Adrenal gland (tissue), 12 donors: ENCODE data around the gene KLHL9. TPM values are rescaled to one million over a fixed set of nuclear protein-coding genes. Genes with fewer than 3 reads are reported as not detected.
A peak's percentile ranks its signal among the peaks of the same experiment; 100 is the strongest.

ENCODE experiments used
- DNase-seq, 7 donors: peaks; one replicate each; pipeline ENCODE4 v3.0.0-alpha.2; 2019 to 2020
- H3K27ac ChIP-seq, 5 donors: fragments of 200-600 bp; sonication (generic) in 4 of 5; 1 replicate in 3 of 5; 2 replicates in 2 of 5; pipeline versions ENCODE4 v1.5.1 to v1.8.0; 2016 to 2020; ENCODE audit warnings: mild to moderate bottlenecking in 1 of 5
- H3K27me3 ChIP-seq: fragments of 200-600 bp; 2 replicates; pipeline ENCODE4 v1.8.0; 2021
- H3K36me3 ChIP-seq, 2 donors: fragments of 200-600 bp; replicated peaks in 1 of 2; 1 replicate in 1 of 2; 2 replicates in 1 of 2; pipeline versions ENCODE4 v1.5.1 to v1.8.0; 2018 to 2022
- H3K4me1 ChIP-seq, 2 donors: fragments of 200-600 bp; replicated peaks in 1 of 2; 1 replicate in 1 of 2; 2 replicates in 1 of 2; pipeline versions ENCODE4 v1.5.1 to v1.8.0; 2018 to 2021
- H3K4me3 ChIP-seq, 4 donors: fragments of 200-600 bp; sonication (generic) in 3 of 4; one replicate each; pipeline ENCODE4 v1.5.1; 2016 to 2018
- H3K9me3 ChIP-seq, 3 donors: fragments of 200-600 bp; sonication (generic) in 1 of 3; replicated peaks in 1 of 3; 1 replicate in 2 of 3; 2 replicates in 1 of 3; pipeline versions ENCODE4 v1.5.1 to v1.8.0; 2016 to 2021
- CTCF ChIP-seq, 6 experiments: fragments of 450-650 bp in 4 of 6; fragments of 200-600 bp in 2 of 6; sonication (generic) in 1 of 6; IDR thresholded peaks; 1 replicate in 5 of 6; 2 replicates in 1 of 6; pipeline versions ENCODE4 v1.5.1 to v1.8.0; 2016 to 2021; ENCODE audit warnings: antibody characterized with exemption in 6 of 6, mild to moderate bottlenecking in 2 of 6, moderate library complexity in 1 of 6
- POLR2A ChIP-seq, 2 donors: fragments of 450-650 bp; IDR thresholded peaks; one replicate each; pipeline ENCODE4 v1.6.1; 2017; ENCODE audit warnings: antibody characterized with exemption in 2 of 2, mild to moderate bottlenecking in 2 of 2, moderate library complexity in 1 of 2
- WGBS, 4 donors: extraction: QIAGEN DNeasy Blood & Tissue Kit in 2 of 4; methylation state at CpG; one replicate each; pipeline versions ENCODE4 v1.1.5 to v1.1.7; 2013 to 2017; 5-methylcytosine and 5-hydroxymethylcytosine counted together
- intact Hi-C, 2 donors: fragments of 100-400 bp; cut with DNase I; formaldehyde crosslinking; loops; one replicate each; pipeline versions ENCODE4 v1.14.1 to v1.15.0; 2022 to 2023
- polyA plus RNA-seq, 3 donors: library from polyadenylated mRNA; stranded (reverse); fragments of 200-250 nt in 2 of 3; fragments of 350-450 nt in 1 of 3; fragmentation: Illumina TruSeq in 1 of 3; extraction: RNeasy Lipid Tissue Mini Kit (QIAGEN cat#74804) in 1 of 3; gene quantifications; one replicate each; pipeline ENCODE4 v1.2.3, GENCODE V29; 2013 to 2014
- total RNA-seq, 9 donors: library from RNA; depleted of rRNA in 4 of 9; stranded (reverse); fragments of >200 nt in 4 of 9; fragments of 120-200 nt in 1 of 9; fragmentation: NEBNext Ultra II Directional in 1 of 9; extraction: Animal tissue kit (Norgen Biotek cat#: 25700) in 1 of 9; gene quantifications; one replicate each; pipeline versions ENCODE4 v1.1.0 to v1.2.4, GENCODE V29; 2013 to 2023
- donor health status: healthy with polysubstance abuse.
- donor health status: Bipolar disorder and iron deficiency.
- donor health status: DM: yes; HTN: yes; CAD: no.
- donor health status: DM: no; HTN: no; CAD: no.
- donor health status: DM: no; HTN: no; CAD: no.
- donor health status: DM: yes; HTN: yes; CAD: no.

Gene KLHL9
- total and polyA plus RNA-seq, 12 donors: 6.7 to 30.4 (median 20.7) TPM

DNA sequence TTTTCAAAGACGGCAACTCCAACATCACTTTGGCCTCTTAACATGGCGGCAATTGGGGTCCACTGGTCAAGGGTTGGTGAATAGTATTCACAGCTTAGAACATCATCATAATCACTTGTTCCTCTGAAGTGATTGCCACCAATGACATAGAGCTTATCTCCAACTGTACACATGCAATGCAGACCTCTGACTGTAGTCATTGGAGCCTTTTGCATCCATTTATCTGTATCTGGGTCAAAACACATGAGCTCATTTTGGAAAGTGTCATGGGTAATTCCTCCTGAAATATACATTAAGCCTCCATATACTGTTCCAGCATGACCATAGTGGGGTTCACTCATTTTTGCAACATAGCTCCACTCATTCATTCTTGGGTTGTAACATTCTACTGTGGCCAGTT, 2.0 kb downstream of the KLHL9 start:
- Histone ChIP-seq H3K27ac (no peak overlapping the region), H3K4me1 (peaks cover 27 to 53% of the 10 kb centered on the region in 2 donors)
- 96 to 100% (median 98%) methylated on average over 2 of the region's 2 CpGs for WGBS, 4 donors

GRCh38 chr9:21331676-21332402, 3.4 kb downstream of the KLHL9 start:
- WGBS, 4 donors: 54 to 64% (median 57%) methylated on average over 5 of the region's 5 CpGs
- no peak for TF ChIP-seq CTCF (IDR thresholded peaks at IDR 0.05)
- no peak for TF ChIP-seq POLR2A (IDR thresholded peaks at IDR 0.05)
- no peak for DNase-seq
- Histone ChIP-seq H3K4me3 (peak overlapping the region in 1 of 4 donors; percentile 9), H3K36me3 (no peaks in the 10 kb centered on the region), H3K27ac (no peak overlapping the region), H3K9me3 (no peaks in the 10 kb centered on the region), H3K27me3 (no peaks in the 10 kb centered on the region), H3K4me1 (peaks cover 27 to 53% of the 10 kb centered on the region in 2 donors)
- intact Hi-C loops: no loop called here

More for the DNA sequence above, 2.0 kb downstream of the KLHL9 start:
- H3K4me3 ChIP-seq: peak overlapping the region in 1 of 4 donors; percentile 0
- H3K27me3 ChIP-seq: no peaks in the 10 kb centered on the region
- intact Hi-C loops: no loop called here
- H3K36me3 ChIP-seq: no peaks in the 10 kb centered on the region
- DNase-seq: no peak
- no peaks in the 10 kb centered on the region for H3K9me3 ChIP-seq
- TF ChIP-seq POLR2A (IDR thresholded peaks at IDR 0.05): no peak
- no peak for TF ChIP-seq CTCF (IDR thresholded peaks at IDR 0.05)

GRCh38 chr9:21326526-21327139, 8.6 kb downstream of the KLHL9 start:
- H3K9me3 ChIP-seq: no peaks in the 10 kb centered on the region
- H3K36me3 ChIP-seq: peaks cover 0 to 6% of the 10 kb centered on the region in 2 donors
- no peak for DNase-seq
- no peaks in the 10 kb centered on the region for H3K27me3 ChIP-seq
- no peak overlapping the region for H3K4me3 ChIP-seq
- intact Hi-C loops: loop anchor here (5.0 to 10.0 kb wide), 3 partner anchors 66 to 458 kb away; no protein-coding TSS in a partner anchor
- H3K27ac ChIP-seq: no peak overlapping the region
- TF ChIP-seq CTCF (IDR thresholded peaks at IDR 0.05): peak; percentile 49 to 74 (median 60)
- no peak for TF ChIP-seq POLR2A (IDR thresholded peaks at IDR 0.05)
- 27 to 34% (median 31%) methylated on average over 2 of the region's 2 CpGs for WGBS, 4 donors
- peaks cover 9 to 25% of the 10 kb centered on the region in 2 donors for H3K4me1 ChIP-seq

DNA sequence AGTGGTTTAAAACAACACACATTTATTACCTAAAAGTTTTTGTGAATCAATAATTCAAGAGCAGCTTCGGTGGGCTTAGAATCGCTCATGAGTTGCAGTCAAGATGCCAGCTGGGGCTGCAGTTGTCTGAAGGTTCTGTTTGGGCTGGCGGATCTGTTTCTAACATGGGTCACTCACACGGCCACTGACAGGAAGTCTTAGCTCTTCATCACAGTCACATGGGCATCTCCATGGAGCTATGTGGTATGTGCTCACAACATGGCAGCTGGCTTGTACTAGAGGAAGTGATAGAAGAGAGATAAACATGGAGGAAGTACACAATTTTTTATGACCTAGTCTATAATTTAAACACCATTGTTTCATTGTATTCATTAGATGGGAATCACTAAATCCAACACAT, 11.2 kb downstream of the KLHL9 start:
- no peak for TF ChIP-seq CTCF (IDR thresholded peaks at IDR 0.05)
- TF ChIP-seq POLR2A (IDR thresholded peaks at IDR 0.05): no peak
- Histone ChIP-seq H3K36me3 (peaks cover 0 to 9% of the 10 kb centered on the region in 2 donors), H3K9me3 (no peaks in the 10 kb centered on the region), H3K27ac (no peak overlapping the region), H3K4me3 (no peak overlapping the region), H3K27me3 (no peaks in the 10 kb centered on the region), H3K4me1 (peaks cover 0 to 11% of the 10 kb centered on the region in 2 donors)
- peak in 1 of 7 donors; percentile 4 for DNase-seq
- 77 to 88% (median 83%) methylated on average over 4 of the region's 4 CpGs for WGBS, 4 donors
- intact Hi-C loops: loop anchor here (10.0 kb wide), 2 partner anchors 71 to 461 kb away; no protein-coding TSS in a partner anchor
